Effector memory CD4-positive, alpha-beta T cell (primary cell): ENCODE results near the gene MCEMP1.

Experiments used
- DNase-seq, 3 donors: peaks; one replicate each; pipeline ENCODE4 v3.0.0-alpha.2; 2020
- H3K27ac ChIP-seq: 2 replicates; pipeline ENCODE4 v1.7.0; 2013; ENCODE audit warnings: mild to moderate bottlenecking, low read length, moderate library complexity; ENCODE audit not compliant: insufficient read depth, poor library complexity, severe bottlenecking
- H3K27me3 ChIP-seq: replicated peaks from 2 replicates; pipeline ENCODE4 v1.7.0; 2013; ENCODE audit warnings: mild to moderate bottlenecking, low read length; ENCODE audit not compliant: insufficient read depth, control insufficient read depth, poor library complexity, severe bottlenecking
- H3K36me3 ChIP-seq: 2 replicates; pipeline ENCODE4 v1.7.0; 2013; ENCODE audit warnings: mild to moderate bottlenecking, low read length, moderate library complexity; ENCODE audit not compliant: control insufficient read depth, insufficient read depth
- H3K4me1 ChIP-seq: 2 replicates; pipeline ENCODE4 v1.7.0; 2013; ENCODE audit warnings: low read length, mild to moderate bottlenecking; ENCODE audit not compliant: control insufficient read depth, insufficient read depth, poor library complexity, severe bottlenecking
- H3K4me3 ChIP-seq: 2 replicates; pipeline ENCODE4 v1.7.0; 2013; ENCODE audit warnings: low read length, low read depth, mild to moderate bottlenecking; ENCODE audit not compliant: insufficient read depth, poor library complexity, severe bottlenecking
- H3K9me3 ChIP-seq: 2 replicates; pipeline ENCODE4 v1.7.0; 2013; ENCODE audit warnings: mild to moderate bottlenecking, low read length, moderate library complexity; ENCODE audit not compliant: control insufficient read depth

Gene MCEMP1

GRCh38 chr19:7720351-7720750, 43.5 kb downstream of the MCEMP1 start:
- H3K4me1 ChIP-seq = no peaks in the 10 kb centered on the region
- H3K36me3 ChIP-seq = no peaks in the 10 kb centered on the region

DNA sequence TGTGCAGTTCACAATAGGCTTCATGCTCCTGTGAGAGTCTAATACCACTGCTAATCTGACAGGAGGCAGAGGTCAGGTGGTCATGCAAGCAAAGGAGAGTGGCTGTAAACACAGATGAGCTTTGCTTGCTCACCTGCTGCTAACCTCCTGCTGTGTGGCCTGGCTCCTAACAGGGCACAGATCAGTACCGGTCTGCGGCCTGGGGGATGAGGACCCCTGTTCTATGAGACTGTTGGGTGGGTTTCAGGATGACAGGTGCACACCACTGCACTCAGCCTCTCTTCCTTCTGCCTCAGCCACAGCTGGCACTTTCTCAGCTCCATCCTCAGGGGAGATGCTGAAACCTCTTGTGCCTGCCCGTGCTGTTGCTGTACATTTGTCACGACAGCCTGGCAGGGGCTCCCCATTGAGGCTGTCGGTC, 45.4 kb downstream of the MCEMP1 start:
- no peaks in the 10 kb centered on the region for H3K9me3 ChIP-seq
- H3K27ac ChIP-seq = no peak overlapping the region
- H3K4me3 ChIP-seq = no peak overlapping the region
- H3K4me1 ChIP-seq = no peaks in the 10 kb centered on the region
- no peaks in the 10 kb centered on the region for H3K27me3 ChIP-seq
- H3K36me3 ChIP-seq = no peaks in the 10 kb centered on the region
- no peak for DNase-seq

More at GRCh38 chr19:7720351-7720750, 43.5 kb downstream of the MCEMP1 start:
- no peak for DNase-seq
- Histone ChIP-seq H3K4me3 (no peak overlapping the region), H3K27ac (no peak overlapping the region), H3K9me3 (no peaks in the 10 kb centered on the region), H3K27me3 (no peaks in the 10 kb centered on the region)

DNA sequence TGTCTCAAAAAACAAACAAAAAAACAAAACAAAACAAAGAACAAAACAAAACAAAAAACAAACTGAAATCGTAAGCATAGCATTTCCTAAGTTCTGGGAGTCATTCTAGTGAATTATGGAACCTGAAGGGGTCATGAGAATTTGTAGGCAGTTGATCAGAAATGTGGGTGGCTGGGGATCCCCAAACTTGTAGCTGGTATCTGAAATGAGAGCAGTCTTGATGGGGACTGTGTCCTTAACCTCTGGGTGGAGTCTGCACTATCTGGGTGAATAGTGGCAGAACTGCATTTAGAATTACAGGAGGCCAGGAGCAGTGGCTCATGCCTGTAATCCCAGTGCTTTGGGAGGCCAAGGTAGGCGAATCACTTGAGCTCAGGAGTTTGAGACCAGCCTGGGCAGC, 48.9 kb downstream of the MCEMP1 start:
- no peak for DNase-seq
- H3K36me3 ChIP-seq = no peaks in the 10 kb centered on the region
- peaks cover 10% of the 10 kb centered on the region for H3K4me1 ChIP-seq
- H3K27me3 ChIP-seq = peaks cover 21% of the 10 kb centered on the region
- H3K27ac ChIP-seq = no peak overlapping the region
- H3K4me3 ChIP-seq = no peak overlapping the region
- no peaks in the 10 kb centered on the region for H3K9me3 ChIP-seq

DNA sequence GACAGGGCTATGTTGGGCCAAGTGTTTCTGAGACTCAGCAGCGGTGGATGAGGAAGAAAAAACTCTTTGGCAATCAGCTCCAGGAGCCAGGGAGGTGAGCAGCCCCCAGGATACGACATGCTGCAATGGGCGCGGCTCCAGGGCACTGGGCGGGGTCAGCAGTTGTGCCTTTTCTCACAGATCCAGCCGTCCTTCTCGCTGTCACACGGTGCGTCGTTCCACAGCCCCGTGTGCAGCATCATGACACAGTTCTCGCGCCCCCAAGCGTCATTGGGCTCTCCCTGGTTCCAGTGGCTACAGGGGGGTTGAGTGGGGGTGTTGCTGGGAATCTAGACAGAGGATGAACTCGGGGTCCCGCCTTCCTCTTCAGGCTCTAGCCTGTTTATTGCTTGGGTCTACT, 52.3 kb downstream of the MCEMP1 start:
- Histone ChIP-seq H3K4me3 (no peak overlapping the region), H3K9me3 (no peaks in the 10 kb centered on the region), H3K4me1 (peaks cover 10% of the 10 kb centered on the region), H3K27me3 (peaks cover 28% of the 10 kb centered on the region), H3K27ac (no peak overlapping the region), H3K36me3 (no peaks in the 10 kb centered on the region)
- no peak for DNase-seq
